Astrocyte (in vitro differentiated cells and primary cell): ENCODE results near the gene SAMD4B.

Experiments
- EZH2 ChIP-seq: IDR thresholded peaks from 2 replicates; pipeline ENCODE4 v1.6.1; 2012; ENCODE audit warnings: mild to moderate bottlenecking, low read length, inconsistent platforms; ENCODE audit not compliant: insufficient read depth
- TF ChIP-seq, protein P1 (sequence below): IDR thresholded peaks from 2 replicates; pipeline ENCODE4 v1.5.1; 2011; ENCODE audit warnings: low read depth, mild to moderate bottlenecking, inconsistent platforms, low read length, moderate library complexity; ENCODE audit not compliant: insufficient read depth

DNA sequence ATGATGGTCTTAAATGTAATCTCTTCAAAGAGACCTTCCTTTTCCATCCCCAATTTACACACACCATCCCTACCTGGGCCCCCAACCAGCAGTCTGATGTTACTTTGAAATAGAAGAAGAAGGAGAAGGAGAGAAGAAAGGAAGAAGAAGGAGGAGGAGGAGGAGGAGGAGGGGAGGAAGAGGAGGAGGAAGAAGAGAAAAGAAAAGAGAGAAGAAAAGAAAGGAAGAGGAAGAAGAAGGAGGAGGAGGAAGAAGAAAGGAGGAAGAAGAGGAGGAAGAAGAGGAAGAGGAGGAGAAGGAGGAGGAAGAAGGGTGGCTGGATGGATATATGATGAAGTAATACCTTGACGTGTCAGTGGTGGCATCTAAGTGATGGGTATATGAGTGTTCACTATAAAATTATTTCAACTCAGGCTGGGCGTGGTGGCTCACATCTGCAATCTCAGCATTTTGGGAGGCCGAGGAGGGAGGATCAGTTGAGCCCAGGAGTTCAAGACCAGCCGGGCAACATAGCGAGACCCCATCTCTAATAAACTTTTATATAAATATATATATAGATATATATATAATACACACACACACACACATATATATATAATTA, 17.9 kb upstream of the SAMD4B start:
- TF ChIP-seq, protein P1, sequence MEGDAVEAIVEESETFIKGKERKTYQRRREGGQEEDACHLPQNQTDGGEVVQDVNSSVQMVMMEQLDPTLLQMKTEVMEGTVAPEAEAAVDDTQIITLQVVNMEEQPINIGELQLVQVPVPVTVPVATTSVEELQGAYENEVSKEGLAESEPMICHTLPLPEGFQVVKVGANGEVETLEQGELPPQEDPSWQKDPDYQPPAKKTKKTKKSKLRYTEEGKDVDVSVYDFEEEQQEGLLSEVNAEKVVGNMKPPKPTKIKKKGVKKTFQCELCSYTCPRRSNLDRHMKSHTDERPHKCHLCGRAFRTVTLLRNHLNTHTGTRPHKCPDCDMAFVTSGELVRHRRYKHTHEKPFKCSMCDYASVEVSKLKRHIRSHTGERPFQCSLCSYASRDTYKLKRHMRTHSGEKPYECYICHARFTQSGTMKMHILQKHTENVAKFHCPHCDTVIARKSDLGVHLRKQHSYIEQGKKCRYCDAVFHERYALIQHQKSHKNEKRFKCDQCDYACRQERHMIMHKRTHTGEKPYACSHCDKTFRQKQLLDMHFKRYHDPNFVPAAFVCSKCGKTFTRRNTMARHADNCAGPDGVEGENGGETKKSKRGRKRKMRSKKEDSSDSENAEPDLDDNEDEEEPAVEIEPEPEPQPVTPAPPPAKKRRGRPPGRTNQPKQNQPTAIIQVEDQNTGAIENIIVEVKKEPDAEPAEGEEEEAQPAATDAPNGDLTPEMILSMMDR, result no peak
- TF ChIP-seq EZH2, result no peak
